ENCODE measurements around the gene GRM1. TPM values are rescaled to one million over a fixed set of nuclear protein-coding genes. Genes with fewer than 3 reads are reported as not detected.

GRM1 gene
- total RNA-seq, 4 donors from 2014 or later: 0.16 TPM; not detected in 3

- TF ChIP-seq, protein P1, sequence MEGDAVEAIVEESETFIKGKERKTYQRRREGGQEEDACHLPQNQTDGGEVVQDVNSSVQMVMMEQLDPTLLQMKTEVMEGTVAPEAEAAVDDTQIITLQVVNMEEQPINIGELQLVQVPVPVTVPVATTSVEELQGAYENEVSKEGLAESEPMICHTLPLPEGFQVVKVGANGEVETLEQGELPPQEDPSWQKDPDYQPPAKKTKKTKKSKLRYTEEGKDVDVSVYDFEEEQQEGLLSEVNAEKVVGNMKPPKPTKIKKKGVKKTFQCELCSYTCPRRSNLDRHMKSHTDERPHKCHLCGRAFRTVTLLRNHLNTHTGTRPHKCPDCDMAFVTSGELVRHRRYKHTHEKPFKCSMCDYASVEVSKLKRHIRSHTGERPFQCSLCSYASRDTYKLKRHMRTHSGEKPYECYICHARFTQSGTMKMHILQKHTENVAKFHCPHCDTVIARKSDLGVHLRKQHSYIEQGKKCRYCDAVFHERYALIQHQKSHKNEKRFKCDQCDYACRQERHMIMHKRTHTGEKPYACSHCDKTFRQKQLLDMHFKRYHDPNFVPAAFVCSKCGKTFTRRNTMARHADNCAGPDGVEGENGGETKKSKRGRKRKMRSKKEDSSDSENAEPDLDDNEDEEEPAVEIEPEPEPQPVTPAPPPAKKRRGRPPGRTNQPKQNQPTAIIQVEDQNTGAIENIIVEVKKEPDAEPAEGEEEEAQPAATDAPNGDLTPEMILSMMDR (IDR thresholded peaks at IDR 0.05): no peak
- ATAC-seq (ENCODE audit: low FRiP score): no peak
- DNase-seq (ENCODE audit: low spot score): no peak
These were observed 336.1 kb downstream of the GRM1 start for GRCh38 chr6:146364816-146365594.

GRCh38 chr6:146367061-146367460, 338.2 kb downstream of the GRM1 start:
- ATAC-seq (ENCODE audit: low FRiP score) (no peak), DNase-seq (ENCODE audit: low spot score) (no peak)
- TF ChIP-seq, protein P1 (IDR thresholded peaks at IDR 0.05): no peak

DNA sequence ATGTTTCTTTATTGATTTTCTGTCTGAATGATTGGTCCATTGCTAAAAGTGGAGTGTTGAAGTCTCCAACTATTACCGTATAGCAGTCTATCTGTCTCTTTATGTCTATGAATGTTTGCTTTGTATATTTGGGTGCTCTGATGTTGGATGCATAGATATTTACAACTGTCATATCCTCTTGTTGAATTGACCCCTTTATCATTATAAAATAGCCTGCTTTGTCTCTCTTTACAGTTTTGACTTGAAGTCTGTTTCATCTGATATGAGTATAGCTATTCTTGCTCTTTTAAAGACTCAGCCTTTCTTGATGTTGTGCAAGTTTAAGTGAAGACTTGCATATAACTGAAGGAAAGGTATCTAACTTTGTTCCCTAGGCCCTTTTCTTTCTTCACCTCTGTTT, 341.0 kb downstream of the GRM1 start:
- DNase-seq (ENCODE audit: low spot score) (no peak), ATAC-seq (ENCODE audit: low FRiP score) (no peak)
- TF ChIP-seq, protein P1 (IDR thresholded peaks at IDR 0.05): no peak

DNA sequence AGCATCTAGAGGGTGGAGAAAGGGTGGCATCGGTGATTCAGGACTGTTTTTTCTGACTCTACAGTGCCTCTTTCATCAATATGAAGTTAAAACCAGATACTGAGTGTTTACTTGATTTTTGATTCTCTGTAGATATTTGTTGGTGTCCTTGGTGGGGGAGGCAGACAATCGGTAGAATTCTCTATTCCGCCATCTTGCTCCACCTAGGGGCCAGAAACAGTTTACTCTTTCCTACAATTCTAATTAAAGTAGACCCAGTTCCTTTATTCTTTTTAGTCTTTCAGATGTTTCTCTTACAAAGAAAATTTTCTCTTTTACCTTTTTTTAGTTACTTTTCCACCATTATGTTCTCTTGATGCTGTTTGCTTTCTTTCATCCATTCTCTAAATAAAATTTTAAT, 352.6 kb downstream of the GRM1 start:
- ATAC-seq (ENCODE audit: low FRiP score) (no peak), DNase-seq (ENCODE audit: low spot score) (no peak)
- TF ChIP-seq, protein P1 (IDR thresholded peaks at IDR 0.05): no peak

DNA sequence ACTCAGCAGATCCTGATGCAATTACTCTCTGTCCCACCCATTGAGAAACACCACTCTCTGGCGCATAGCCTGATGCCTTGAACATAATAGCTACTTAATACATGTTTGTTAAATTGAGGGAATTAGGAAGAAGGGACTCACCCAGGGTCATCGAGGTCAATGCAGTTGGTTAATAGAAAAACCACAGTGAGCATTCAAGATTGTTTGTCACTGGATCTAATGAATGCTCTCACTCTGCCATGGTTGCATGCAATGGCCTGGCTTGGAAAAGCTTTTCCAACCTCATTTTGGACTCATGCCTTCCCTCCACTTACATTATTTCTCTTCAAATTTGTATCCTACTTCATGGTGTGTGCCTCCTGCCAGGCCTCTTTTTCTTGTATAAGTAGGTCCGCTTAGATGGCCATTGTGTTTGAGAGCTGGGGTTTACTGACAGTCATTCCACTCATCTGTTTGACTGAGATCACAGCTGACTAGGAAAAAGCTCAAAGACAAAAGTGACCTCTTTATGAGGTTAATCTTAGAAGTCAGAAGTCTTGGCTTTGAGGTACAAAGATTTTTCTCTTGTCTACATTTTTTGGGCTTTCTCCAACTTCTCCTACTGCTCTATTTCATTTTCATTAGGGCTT, 360.0 kb downstream of the GRM1 start:
- ATAC-seq (ENCODE audit: low FRiP score) (no peak), DNase-seq (ENCODE audit: low spot score) (no peak)
- TF ChIP-seq, protein P1 (IDR thresholded peaks at IDR 0.05): no peak

DNA sequence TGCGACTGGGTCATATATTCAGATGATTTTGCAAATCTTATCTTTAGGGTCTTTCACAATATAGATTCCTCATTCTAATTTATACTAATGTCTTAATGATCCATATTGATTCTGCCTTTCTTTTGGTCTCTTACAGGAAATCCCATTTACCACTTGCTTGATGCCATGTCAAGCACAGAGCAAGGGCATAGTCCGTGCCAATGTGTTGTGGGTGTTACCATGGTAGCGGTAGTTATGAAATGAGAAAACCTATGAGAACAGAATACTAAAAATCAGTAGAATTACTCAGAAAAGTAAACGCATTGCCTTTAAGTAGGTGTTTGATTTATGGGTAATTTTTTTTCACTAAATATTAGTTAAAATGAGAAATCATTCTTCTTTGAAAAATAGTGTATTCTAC, 360.9 kb downstream of the GRM1 start:
- no peak for DNase-seq (ENCODE audit: low spot score)
- ATAC-seq (ENCODE audit: low FRiP score): no peak
- TF ChIP-seq, protein P1 (IDR thresholded peaks at IDR 0.05): no peak

DNA sequence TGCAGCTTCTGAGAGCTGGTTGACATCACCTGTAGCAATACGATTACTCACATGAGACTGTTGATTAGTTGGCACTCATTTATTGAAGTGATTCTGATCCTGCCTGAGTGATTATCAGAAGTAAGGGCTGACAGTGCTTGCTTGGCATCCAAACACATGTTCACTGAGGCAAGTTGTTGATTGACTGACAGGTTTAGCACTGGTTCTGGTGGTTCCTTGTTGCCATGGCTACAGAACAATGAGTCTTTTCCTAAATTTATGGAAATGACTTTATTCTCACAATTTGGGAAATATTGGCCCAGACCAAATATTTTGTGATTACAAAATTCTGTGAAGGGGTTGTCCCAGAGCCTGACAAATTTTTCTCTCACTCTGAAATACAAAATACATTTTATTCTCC, 368.8 kb downstream of the GRM1 start:
- ATAC-seq (ENCODE audit: low FRiP score): no peak
- TF ChIP-seq, protein P1 (IDR thresholded peaks at IDR 0.05): no peak
- no peak for DNase-seq (ENCODE audit: low spot score)
